Measurements from ENCODE around the gene ADAMTSL3. TPM values are rescaled to one million over a fixed set of nuclear protein-coding genes. Genes with fewer than 3 reads are reported as not detected.

ADAMTSL3 gene
- total and polyA plus RNA-seq, 8 donors: 0.54 to 19.2 (median 6.1) TPM

DNA sequence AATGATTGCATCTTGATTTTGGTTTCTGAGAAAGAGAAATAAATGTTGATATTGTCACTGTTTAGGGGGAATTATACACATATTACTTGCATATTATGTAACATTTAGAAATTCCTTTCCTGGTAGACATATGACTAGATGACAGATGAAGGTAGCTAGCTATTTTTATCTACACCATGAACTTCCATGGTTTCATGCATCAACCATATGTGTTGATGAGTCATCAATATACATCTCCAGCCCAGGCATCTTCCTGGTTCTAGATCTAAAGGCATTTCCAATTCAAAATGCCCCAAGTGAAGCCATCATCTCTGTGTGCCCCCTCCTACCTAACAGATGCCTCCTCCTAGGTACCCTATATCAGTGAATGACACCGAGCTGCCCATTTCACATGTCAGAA, 9.5 kb upstream of the ADAMTSL3 start:
- no peaks in the 10 kb centered on the region for H3K36me3 ChIP-seq
- ATAC-seq (no peak), DNase-seq (no peak), FAIRE-seq (no peak)
- H3K27ac ChIP-seq: no peak overlapping the region
- no peak overlapping the region for H3K4me3 ChIP-seq
- H3K9me3 ChIP-seq: no peaks in the 10 kb centered on the region
- 94 to 100% methylated on average over 1 of the region's 1 CpG for WGBS, 2 donors
- H3K27me3 ChIP-seq: no peaks in the 10 kb centered on the region
- no peaks in the 10 kb centered on the region for H3K4me1 ChIP-seq
- TF ChIP-seq, protein P1, sequence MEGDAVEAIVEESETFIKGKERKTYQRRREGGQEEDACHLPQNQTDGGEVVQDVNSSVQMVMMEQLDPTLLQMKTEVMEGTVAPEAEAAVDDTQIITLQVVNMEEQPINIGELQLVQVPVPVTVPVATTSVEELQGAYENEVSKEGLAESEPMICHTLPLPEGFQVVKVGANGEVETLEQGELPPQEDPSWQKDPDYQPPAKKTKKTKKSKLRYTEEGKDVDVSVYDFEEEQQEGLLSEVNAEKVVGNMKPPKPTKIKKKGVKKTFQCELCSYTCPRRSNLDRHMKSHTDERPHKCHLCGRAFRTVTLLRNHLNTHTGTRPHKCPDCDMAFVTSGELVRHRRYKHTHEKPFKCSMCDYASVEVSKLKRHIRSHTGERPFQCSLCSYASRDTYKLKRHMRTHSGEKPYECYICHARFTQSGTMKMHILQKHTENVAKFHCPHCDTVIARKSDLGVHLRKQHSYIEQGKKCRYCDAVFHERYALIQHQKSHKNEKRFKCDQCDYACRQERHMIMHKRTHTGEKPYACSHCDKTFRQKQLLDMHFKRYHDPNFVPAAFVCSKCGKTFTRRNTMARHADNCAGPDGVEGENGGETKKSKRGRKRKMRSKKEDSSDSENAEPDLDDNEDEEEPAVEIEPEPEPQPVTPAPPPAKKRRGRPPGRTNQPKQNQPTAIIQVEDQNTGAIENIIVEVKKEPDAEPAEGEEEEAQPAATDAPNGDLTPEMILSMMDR (IDR thresholded peaks at IDR 0.05): no peak
- intact Hi-C loops (cut with DNase I): no loop called here

DNA sequence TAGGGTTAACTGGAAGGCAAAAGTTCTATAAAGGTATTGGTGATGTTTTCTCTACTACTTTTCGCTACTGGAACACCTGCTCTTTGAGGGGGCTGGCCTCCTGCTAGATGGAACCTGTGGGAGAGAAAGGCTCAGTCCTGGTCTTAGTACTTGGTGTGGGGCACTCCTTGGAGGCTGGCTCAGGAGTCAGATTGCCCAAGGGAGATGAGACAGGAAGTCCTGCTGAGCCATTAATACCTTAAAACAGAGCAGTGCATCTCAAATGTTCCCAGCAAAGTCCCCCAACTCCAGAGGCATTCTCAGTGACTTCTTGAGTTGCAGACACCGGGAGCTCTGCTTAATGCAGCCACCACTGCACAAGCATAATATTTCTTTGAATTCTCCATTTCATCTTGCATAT, 3.1 kb upstream of the ADAMTSL3 start:
- Histone ChIP-seq H3K4me3 (no peak overlapping the region), H3K36me3 (no peaks in the 10 kb centered on the region), H3K9me3 (no peaks in the 10 kb centered on the region), H3K27me3 (no peaks in the 10 kb centered on the region), H3K27ac (no peak overlapping the region), H3K4me1 (no peaks in the 10 kb centered on the region)
- ATAC-seq (no peak), DNase-seq (no peak), FAIRE-seq (no peak)
- WGBS, 2 donors: 90 to 92% methylated on average over 2 of the region's 2 CpGs
- TF ChIP-seq, protein P1 (IDR thresholded peaks at IDR 0.05): no peak
- intact Hi-C loops (cut with DNase I): no loop called here

DNA sequence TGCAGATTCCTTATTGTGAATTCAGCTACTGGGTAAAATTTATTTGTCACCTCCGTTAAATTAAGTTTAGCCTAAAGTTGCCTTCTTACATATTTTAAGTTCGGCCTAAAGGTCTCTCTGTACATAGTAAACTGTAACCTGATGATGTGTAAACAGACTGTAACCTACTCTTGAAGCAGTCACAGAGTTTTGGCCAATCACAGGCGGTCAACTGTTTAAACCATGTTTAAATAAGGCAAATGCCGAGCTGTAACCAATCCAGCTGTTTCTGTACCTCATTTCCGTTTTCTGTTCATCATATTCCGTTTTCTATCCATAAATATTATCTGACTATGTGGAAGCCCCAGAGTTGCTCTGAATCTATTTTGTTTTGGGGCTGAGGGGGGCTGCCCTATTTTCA, 2.4 kb upstream of the ADAMTSL3 start:
- Histone ChIP-seq H3K36me3 (no peaks in the 10 kb centered on the region), H3K4me3 (no peak overlapping the region), H3K27ac (no peak overlapping the region), H3K4me1 (peaks cover 0 to 1% (median 0%) of the 10 kb centered on the region in 3 donors), H3K9me3 (no peaks in the 10 kb centered on the region), H3K27me3 (no peaks in the 10 kb centered on the region)
- ATAC-seq: no peak
- no peak for FAIRE-seq
- TF ChIP-seq, protein P1 (IDR thresholded peaks at IDR 0.05): no peak
- WGBS, 2 donors: 76 to 86% methylated on average over 6 of the region's 6 CpGs
- no peak for DNase-seq
- intact Hi-C loops (cut with DNase I): no loop called here

DNA sequence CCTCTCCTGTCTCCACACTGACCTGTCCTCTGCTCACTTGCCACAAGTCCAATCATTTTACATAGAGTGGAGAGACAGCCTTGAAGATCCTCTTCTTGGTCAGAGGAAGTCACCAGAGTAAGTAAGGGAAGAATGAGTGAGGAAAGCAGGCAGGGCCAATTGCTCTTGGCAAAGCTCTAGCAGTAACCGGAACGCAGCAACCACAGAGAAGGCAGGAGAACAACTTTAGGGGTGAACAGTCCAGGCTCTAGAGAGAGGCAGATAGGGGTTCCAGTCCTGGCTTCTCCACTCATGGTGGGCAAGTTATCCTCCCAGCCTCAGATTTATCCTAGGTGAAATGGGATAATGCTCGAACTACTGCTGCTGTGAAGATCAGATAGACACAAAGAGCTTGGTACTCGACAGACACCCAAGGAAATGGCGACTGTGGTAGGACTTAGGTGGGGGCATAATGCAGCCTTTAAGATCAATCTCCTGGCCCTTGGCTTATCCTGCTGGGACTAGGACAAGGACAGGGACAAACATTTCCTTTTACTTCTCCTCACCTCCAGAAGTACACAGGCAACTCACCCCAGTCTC, 1.2 kb upstream of the ADAMTSL3 start:
- H3K36me3 ChIP-seq: no peaks in the 10 kb centered on the region
- peaks cover 0 to 8% (median 7%) of the 10 kb centered on the region in 3 donors for H3K4me1 ChIP-seq
- H3K27me3 ChIP-seq: no peaks in the 10 kb centered on the region
- WGBS, 2 donors: 93 to 99% methylated on average over 5 of the region's 5 CpGs
- TF ChIP-seq, protein P1 (IDR thresholded peaks at IDR 0.05): no peak
- peak overlapping the region in 1 of 4 donors; percentile 87 for H3K27ac ChIP-seq
- no peak for FAIRE-seq
- H3K4me3 ChIP-seq: no peak overlapping the region
- no peak for ATAC-seq
- no peak for DNase-seq
- no peaks in the 10 kb centered on the region for H3K9me3 ChIP-seq
- intact Hi-C loops (cut with DNase I): no loop called here

DNA sequence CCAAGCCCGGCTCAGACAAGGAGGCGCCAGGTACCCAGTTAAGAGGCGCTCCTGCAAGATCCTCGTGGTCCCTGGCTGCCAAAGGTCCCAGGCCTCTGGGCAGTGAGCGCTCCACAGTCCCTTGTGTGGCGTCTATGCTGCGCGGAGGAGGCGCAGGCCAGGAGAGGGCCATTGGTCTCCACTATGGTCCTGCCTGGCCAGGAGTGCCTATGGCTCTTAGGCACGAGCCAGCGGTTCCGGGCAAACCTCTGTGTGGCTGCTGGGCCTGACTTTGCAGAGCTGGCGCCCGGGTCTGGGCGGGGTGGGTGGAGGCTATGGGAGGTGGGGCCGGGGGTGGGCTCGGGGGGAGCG, 660 bp upstream of the ADAMTSL3 start:
- ATAC-seq: peak in 3 of 4 donors; percentile 3 to 51 (median 31)
- TF ChIP-seq, protein P1 (IDR thresholded peaks at IDR 0.05): no peak
- DNase-seq: no peak
- intact Hi-C loops (cut with DNase I): no loop called here
- Histone ChIP-seq H3K9me3 (no peaks in the 10 kb centered on the region), H3K27me3 (no peaks in the 10 kb centered on the region), H3K4me3 (peak overlapping the region in 3 of 4 donors; percentile 33 to 58 (median 48)), H3K36me3 (no peaks in the 10 kb centered on the region), H3K27ac (peak overlapping the region in 3 of 4 donors; percentile 38 to 87 (median 69)), H3K4me1 (peaks cover 0 to 8% (median 8%) of the 10 kb centered on the region in 3 donors)
- 25 to 29% methylated on average over 12 to 18 of the region's 18 CpGs for WGBS, 2 donors
- FAIRE-seq: no peak
